CD4-positive, alpha-beta T cell (primary cell): ENCODE measurements around the gene BAZ1B. TPM values are rescaled to one million over a fixed set of nuclear protein-coding genes. Genes with fewer than 3 reads are reported as not detected.

Source experiments
- ATAC-seq: fragments of 200-7000 bp; cut with Tn5 transposase; one replicate; pipeline ENCODE4 v1.10.0; 2022; ENCODE audit warnings: mild to moderate bottlenecking; ENCODE audit not compliant: poor library complexity
- CTCF ChIA-PET: fragments of 350-600 bp; sonication (Branson Sonifier 250); formaldehyde crosslinking; loops from one replicate; lab custom pipeline; 2021; ENCODE audit warnings: antibody characterized with exemption, inconsistent platforms; lab: Charles Lee
- POLR2A ChIA-PET: fragments of 350-600 bp; sonication (Branson Sonifier 250); formaldehyde crosslinking; loops from one replicate; lab custom pipeline; 2021; ENCODE audit warnings: antibody characterized with exemption, inconsistent platforms; lab: Charles Lee
- DNase-seq, 14 experiments: peaks; one replicate each; pipeline ENCODE4 v3.0.0-alpha.2; 2013 to 2020; ENCODE audit warnings: mixed read lengths in 2 of 14
- H3K27ac ChIP-seq, 2 donors: one replicate each; pipeline versions ENCODE4 v1.5.1 to v1.7.0; 2013; ENCODE audit warnings: low read length in 2 of 2, low read depth in 1 of 2, mild to moderate bottlenecking in 1 of 2
- H3K27me3 ChIP-seq, 2 experiments: 1 replicate in 1 of 2; 2 replicates in 1 of 2; pipeline versions ENCODE4 v1.6.1 to v1.7.0; 2013; ENCODE audit warnings: low read length in 2 of 2, control low read depth in 1 of 2, mild to moderate bottlenecking in 1 of 2, moderate library complexity in 1 of 2; ENCODE audit not compliant: insufficient read depth in 2 of 2, control insufficient read depth in 1 of 2
- H3K36me3 ChIP-seq: one replicate; pipeline ENCODE4 v1.6.1; 2013; ENCODE audit warnings: low read length, control low read depth; ENCODE audit not compliant: insufficient read depth
- H3K4me1 ChIP-seq: one replicate; pipeline ENCODE4 v1.6.1; 2013; ENCODE audit warnings: low read length, control low read depth; ENCODE audit not compliant: insufficient read depth
- H3K4me3 ChIP-seq: one replicate; pipeline ENCODE4 v1.5.1; 2013; ENCODE audit warnings: mild to moderate bottlenecking, low read length, moderate library complexity
- H3K9me3 ChIP-seq, 2 experiments: 1 replicate in 1 of 2; 2 replicates in 1 of 2; pipeline versions ENCODE4 v1.6.1 to v1.7.0; 2013; ENCODE audit warnings: low read length in 2 of 2, mild to moderate bottlenecking in 2 of 2, control low read depth in 1 of 2, moderate library complexity in 1 of 2; ENCODE audit not compliant: control insufficient read depth in 1 of 2, insufficient read depth in 1 of 2
- H3K27ac Mint-ChIP-seq: one replicate; pipeline ENCODE4 v1.8.0; 2020; ENCODE audit warnings: mixed read lengths
- H3K27me3 Mint-ChIP-seq: one replicate; pipeline ENCODE4 v1.8.0; 2021; ENCODE audit warnings: mixed read lengths
- H3K36me3 Mint-ChIP-seq: one replicate; pipeline ENCODE4 v1.8.0; 2021; ENCODE audit warnings: low read depth, mixed read lengths
- H3K4me1 Mint-ChIP-seq: one replicate; pipeline ENCODE4 v1.8.0; 2021; ENCODE audit warnings: low read depth, mixed read lengths
- H3K4me3 Mint-ChIP-seq: one replicate; pipeline ENCODE4 v1.8.0; 2020; ENCODE audit warnings: mild to moderate bottlenecking, mixed read lengths
- H3K9me3 Mint-ChIP-seq: one replicate; pipeline ENCODE4 v1.8.0; 2020; ENCODE audit warnings: mixed read lengths
- CTCF ChIP-seq: fragments of 200-600 bp; IDR thresholded peaks from one replicate; pipeline ENCODE4 v1.8.0; 2022; ENCODE audit warnings: antibody characterized with exemption, mild to moderate bottlenecking
- intact Hi-C, 2 experiments: fragments of 100-400 bp; cut with DNase I in 1 of 2; cut with micrococcal nuclease in 1 of 2; formaldehyde crosslinking; loops; one replicate each; pipeline versions ENCODE4 v1.15.1 to v1.9.0; 2023 to 2025; cut with DNase I, micrococcal nuclease
- total RNA-seq, 174 experiments: library from RNA in 2 of 174; stranded (reverse) in 2 of 174; gene quantifications; one replicate each; pipeline ENCODE4 v1.2.3 and lab custom pipeline; 2021 to 2026

The BAZ1B gene
- total RNA-seq, 2 experiments from 2014 or later = 32.8 to 35.5 TPM

DNA sequence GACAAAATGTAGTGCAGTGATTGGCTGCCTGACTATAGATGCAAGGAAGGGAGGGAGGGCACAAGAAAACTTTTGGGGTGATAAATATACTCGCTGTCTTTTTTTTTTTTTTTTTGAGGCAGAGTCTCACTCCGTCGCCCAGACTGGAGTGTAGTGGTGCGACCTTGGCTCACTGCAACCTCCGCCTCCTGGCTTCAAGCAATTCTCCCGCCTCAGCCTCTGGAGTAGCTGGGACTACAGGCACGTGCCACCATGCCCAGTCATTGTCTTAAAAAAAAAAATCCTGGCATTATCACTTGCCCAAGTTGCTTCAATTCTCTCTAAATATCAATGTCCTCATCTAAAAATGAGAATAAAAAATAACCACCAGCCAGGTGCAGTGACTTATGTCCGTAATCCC is 96.1 kb downstream of the BAZ1B start:
- H3K9me3 Mint-ChIP-seq = no peaks in the 10 kb centered on the region
- H3K27me3 Mint-ChIP-seq = peaks cover 4% of the 10 kb centered on the region
- Histone ChIP-seq H3K4me1 (no peaks in the 10 kb centered on the region), H3K36me3 (no peaks in the 10 kb centered on the region), H3K4me3 (no peak overlapping the region), H3K27ac (no peak overlapping the region), H3K27me3 (peaks cover 0 to 3% of the 10 kb centered on the region in 2 experiments), H3K9me3 (peaks cover 0 to 2% of the 10 kb centered on the region in 2 experiments)
- no peak overlapping the region for H3K27ac Mint-ChIP-seq
- H3K36me3 Mint-ChIP-seq = no peaks in the 10 kb centered on the region
- ChIA-PET POLR2A (no interaction called here), CTCF (interaction anchor here (0.8 kb wide), 1 partner anchor 26 kb away, joined by 3 read pairs; no protein-coding TSS in a partner anchor)
- DNase-seq = no peak
- intact Hi-C loops = no loop called here
- no peak overlapping the region for H3K4me3 Mint-ChIP-seq
- H3K4me1 Mint-ChIP-seq = no peaks in the 10 kb centered on the region
- ATAC-seq = no peak
- TF ChIP-seq CTCF = no peak

GRCh38 chr7:73425356-73425983 is 96.6 kb downstream of the BAZ1B start:
- Mint-ChIP-seq H3K36me3 (no peaks in the 10 kb centered on the region), H3K4me1 (no peaks in the 10 kb centered on the region), H3K27ac (no peak overlapping the region), H3K27me3 (peaks cover 4% of the 10 kb centered on the region), H3K4me3 (no peak overlapping the region), H3K9me3 (no peaks in the 10 kb centered on the region)
- H3K9me3 ChIP-seq = no peaks in the 10 kb centered on the region
- no peaks in the 10 kb centered on the region for H3K4me1 ChIP-seq
- no peak for ATAC-seq
- ChIA-PET CTCF (no interaction called here), POLR2A (no interaction called here)
- intact Hi-C loops = no loop called here
- H3K4me3 ChIP-seq = no peak overlapping the region
- DNase-seq = no peak
- H3K27me3 ChIP-seq = peaks cover 0 to 3% of the 10 kb centered on the region in 2 experiments
- H3K27ac ChIP-seq = no peak overlapping the region
- TF ChIP-seq CTCF = no peak
- H3K36me3 ChIP-seq = no peaks in the 10 kb centered on the region

- no peak for DNase-seq
- H3K27ac ChIP-seq = no peak overlapping the region
- intact Hi-C loops = no loop called here
- CTCF ChIA-PET = no interaction called here
- Mint-ChIP-seq H3K27ac (no peak overlapping the region), H3K36me3 (no peaks in the 10 kb centered on the region), H3K4me1 (no peaks in the 10 kb centered on the region), H3K9me3 (no peaks in the 10 kb centered on the region), H3K4me3 (no peak overlapping the region), H3K27me3 (peaks cover 4% of the 10 kb centered on the region)
- no peaks in the 10 kb centered on the region for H3K9me3 ChIP-seq
- H3K4me1 ChIP-seq = no peaks in the 10 kb centered on the region
- no peak overlapping the region for H3K4me3 ChIP-seq
- POLR2A ChIA-PET = no interaction called here
- no peaks in the 10 kb centered on the region for H3K36me3 ChIP-seq
- no peak for ATAC-seq
- peaks cover 0 to 3% of the 10 kb centered on the region in 2 experiments for H3K27me3 ChIP-seq
- no peak for TF ChIP-seq CTCF
These were observed 97.6 kb downstream of the BAZ1B start for GRCh38 chr7:73424489-73424885.
